ENCODE data around the gene OR8A1.

OR8A1 gene

DNA sequence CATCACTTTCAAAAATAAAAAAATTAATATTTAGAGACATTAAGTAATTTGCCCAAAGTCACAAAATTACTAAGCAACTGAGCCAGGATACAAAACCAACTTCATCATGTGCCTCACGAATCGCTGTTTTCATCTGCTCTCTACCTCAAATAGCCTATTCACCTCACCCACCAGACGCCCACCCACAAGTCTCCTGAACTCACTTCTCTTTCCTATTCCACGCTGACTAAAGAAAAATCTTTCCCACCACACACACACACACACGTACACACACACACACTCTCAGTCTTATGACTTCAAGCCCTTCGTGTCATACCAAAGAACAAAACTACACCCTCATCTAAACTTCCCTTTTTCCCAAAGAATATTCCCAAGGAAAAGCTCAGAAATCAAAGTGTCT, 28.6 kb upstream of the OR8A1 start:
- DNase-seq (ENCODE audit: low read depth): no peak
- TF ChIP-seq, protein P1, sequence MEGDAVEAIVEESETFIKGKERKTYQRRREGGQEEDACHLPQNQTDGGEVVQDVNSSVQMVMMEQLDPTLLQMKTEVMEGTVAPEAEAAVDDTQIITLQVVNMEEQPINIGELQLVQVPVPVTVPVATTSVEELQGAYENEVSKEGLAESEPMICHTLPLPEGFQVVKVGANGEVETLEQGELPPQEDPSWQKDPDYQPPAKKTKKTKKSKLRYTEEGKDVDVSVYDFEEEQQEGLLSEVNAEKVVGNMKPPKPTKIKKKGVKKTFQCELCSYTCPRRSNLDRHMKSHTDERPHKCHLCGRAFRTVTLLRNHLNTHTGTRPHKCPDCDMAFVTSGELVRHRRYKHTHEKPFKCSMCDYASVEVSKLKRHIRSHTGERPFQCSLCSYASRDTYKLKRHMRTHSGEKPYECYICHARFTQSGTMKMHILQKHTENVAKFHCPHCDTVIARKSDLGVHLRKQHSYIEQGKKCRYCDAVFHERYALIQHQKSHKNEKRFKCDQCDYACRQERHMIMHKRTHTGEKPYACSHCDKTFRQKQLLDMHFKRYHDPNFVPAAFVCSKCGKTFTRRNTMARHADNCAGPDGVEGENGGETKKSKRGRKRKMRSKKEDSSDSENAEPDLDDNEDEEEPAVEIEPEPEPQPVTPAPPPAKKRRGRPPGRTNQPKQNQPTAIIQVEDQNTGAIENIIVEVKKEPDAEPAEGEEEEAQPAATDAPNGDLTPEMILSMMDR (IDR thresholded peaks at IDR 0.05; ENCODE audit: low read depth, low read length, missing control alignments): no peak
- no peak overlapping the region for H3K4me3 ChIP-seq (ENCODE audit: low read depth, low read length)

GRCh38 chr11:124543145-124543544, 26.7 kb upstream of the OR8A1 start:
- TF ChIP-seq, protein P1 (IDR thresholded peaks at IDR 0.05; ENCODE audit: low read depth, low read length, missing control alignments): no peak
- DNase-seq (ENCODE audit: low read depth): no peak
- H3K4me3 ChIP-seq (ENCODE audit: low read depth, low read length): no peak overlapping the region

- TF ChIP-seq, protein P1 (IDR thresholded peaks at IDR 0.05; ENCODE audit: low read depth, low read length, missing control alignments): no peak
- DNase-seq (ENCODE audit: low read depth): no peak
- H3K4me3 ChIP-seq (ENCODE audit: low read depth, low read length): no peak within 1 kb of the TSS
These were observed 26.2 kb upstream of the OR8A1 start, which contains the start of gene OR8B12 for GRCh38 chr11:124543554-124543953. OR8B12 (minus strand) TSS chr11:124543654; CDS start chr11:124543654, 0 bp downstream.

DNA sequence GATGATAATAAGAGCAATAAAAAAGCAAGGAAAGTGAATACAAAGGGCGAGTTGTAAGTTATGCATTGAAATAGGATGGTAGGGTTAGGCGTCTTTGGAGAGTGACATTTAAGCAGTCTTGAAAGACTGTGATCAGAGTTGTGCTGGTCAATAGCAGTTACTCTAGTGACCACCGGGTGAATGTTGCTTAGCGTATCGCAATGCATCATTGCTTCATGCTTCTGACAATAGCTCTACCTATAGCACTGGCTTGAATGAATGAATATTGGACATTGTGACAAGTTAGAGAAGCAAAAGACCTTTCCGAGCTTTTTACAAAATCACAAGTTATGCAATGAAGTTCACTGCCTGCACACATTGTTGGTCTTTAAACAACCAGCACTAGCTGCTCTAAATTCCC, 18.6 kb upstream of the OR8A1 start:
- TF ChIP-seq, protein P1 (IDR thresholded peaks at IDR 0.05; ENCODE audit: low read depth, low read length, missing control alignments): no peak
- no peak for DNase-seq (ENCODE audit: low read depth)
- H3K4me3 ChIP-seq (ENCODE audit: low read depth, low read length): no peak overlapping the region

DNA sequence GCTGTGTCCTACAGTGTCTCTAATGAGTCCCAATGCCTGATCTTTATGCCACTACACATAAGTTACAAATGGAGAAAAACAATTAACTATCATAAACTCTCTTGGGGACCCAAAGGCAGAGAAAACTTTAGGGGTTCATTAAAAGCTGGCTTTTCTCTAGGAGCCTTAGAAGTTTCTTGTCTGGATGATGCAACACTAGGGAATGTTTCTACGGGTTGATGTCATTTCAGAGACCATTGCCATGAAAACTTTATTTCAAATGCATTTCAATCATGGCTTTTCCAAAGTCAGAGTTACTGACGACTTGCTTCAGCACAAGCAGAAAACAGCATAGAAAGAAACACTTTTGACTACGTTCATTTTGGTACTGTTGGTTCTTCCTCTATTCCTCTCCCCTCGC, 17.8 kb upstream of the OR8A1 start:
- no peak overlapping the region for H3K4me3 ChIP-seq (ENCODE audit: low read depth, low read length)
- no peak for DNase-seq (ENCODE audit: low read depth)
- TF ChIP-seq, protein P1 (IDR thresholded peaks at IDR 0.05; ENCODE audit: low read depth, low read length, missing control alignments): no peak

DNA sequence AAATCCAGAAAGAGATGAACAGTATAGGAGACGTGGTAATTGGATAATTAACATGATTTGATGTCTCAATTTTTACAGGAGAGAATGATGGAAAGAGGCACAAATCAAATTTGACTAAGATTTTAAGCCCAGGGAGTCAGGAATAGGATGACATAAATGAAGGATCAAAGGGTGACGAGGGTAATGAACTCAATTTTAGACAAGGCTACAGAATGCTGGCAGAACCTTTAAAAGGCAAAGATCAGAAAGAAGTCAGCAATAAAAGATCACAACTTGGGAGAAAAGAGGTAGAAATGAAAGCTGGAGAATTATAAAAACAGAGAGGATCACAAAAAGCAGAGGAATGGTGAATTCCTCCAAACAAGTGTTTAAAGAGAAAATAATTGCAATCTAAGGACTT, 13.0 kb upstream of the OR8A1 start:
- no peak overlapping the region for H3K4me3 ChIP-seq (ENCODE audit: low read depth, low read length)
- TF ChIP-seq, protein P1 (IDR thresholded peaks at IDR 0.05; ENCODE audit: low read depth, low read length, missing control alignments): no peak
- DNase-seq (ENCODE audit: low read depth): no peak

DNA sequence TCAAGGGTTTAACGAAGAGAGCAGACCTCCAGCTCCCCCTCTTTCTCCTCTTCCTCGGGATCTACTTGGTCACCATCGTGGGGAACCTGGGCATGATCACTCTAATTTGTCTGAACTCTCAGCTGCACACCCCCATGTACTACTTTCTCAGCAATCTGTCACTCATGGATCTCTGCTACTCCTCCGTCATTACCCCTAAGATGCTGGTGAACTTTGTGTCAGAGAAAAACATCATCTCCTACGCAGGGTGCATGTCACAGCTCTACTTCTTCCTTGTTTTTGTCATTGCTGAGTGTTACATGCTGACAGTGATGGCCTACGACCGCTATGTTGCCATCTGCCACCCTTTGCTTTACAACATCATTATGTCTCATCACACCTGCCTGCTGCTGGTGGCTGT, 363 bp downstream of the OR8A1 start:
- DNase-seq (ENCODE audit: low read depth): no peak
- TF ChIP-seq, protein P1 (IDR thresholded peaks at IDR 0.05; ENCODE audit: low read depth, low read length, missing control alignments): no peak
- H3K4me3 ChIP-seq (ENCODE audit: low read depth, low read length): no peak overlapping the region
